Endometrial microvascular endothelial cells (primary cell): ENCODE data around the gene SERPINB5. TPM values are rescaled to one million over a fixed set of nuclear protein-coding genes. Genes with fewer than 3 reads are reported as not detected.

Experiments used
- in situ Hi-C: cut with HindIII; loops from 2 replicates; pipeline ENCODE4 v1.10.0; 2017; ENCODE audit warnings: low sequenced_read_pairs, low pct_unique_long_range_greater_than_20kb; ENCODE audit errors: inconsistent ontology term
- total RNA-seq: library from RNA; depleted of rRNA; stranded (reverse); fragments of >200 nt; gene quantifications from one replicate; pipeline ENCODE4 v1.2.3, GENCODE V29; 2015; ENCODE audit errors: inconsistent ontology term

Gene SERPINB5
- total RNA-seq, 1 donor from 2014 or later, result not detected

DNA sequence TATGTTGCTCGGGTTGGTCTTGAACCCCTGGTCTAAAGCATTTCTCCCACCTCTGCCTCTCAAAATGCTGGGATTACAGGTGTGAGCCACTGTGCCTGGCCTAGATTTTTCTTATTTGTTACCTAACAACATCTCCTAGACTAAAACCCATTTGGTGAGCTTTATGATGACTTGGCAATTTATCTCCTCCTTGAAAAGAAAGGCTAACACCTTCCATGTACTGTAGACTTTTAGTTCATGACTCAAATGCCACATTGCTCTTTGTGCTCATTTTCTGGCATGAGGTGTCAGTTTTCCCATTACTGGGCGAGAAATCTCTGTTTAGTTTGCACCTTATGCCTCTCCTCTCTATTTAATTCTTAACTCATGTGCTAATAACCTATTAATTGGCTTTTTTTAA, 12.3 kb upstream of the SERPINB5 start:
- in situ Hi-C loops, result no loop called here

DNA sequence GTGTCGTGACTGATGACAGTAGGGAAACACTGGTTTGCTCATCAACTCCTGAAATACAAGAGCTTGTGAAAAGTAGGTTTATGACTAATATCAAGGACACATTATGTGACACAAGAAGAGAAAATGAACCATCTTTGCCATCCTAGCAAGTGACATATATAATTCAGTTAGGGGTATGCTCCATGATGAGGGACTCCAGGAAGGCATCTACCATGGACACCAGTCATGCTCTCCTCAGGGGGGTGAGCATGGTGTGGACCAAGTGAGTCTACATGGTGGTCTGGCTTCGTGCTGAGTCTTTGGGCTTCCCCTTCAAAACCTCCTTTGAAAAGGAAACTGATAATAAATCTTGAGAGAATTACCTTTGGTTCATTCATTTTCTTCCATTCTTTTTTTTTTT, 11.7 kb upstream of the SERPINB5 start:
- in situ Hi-C loops, result no loop called here

DNA sequence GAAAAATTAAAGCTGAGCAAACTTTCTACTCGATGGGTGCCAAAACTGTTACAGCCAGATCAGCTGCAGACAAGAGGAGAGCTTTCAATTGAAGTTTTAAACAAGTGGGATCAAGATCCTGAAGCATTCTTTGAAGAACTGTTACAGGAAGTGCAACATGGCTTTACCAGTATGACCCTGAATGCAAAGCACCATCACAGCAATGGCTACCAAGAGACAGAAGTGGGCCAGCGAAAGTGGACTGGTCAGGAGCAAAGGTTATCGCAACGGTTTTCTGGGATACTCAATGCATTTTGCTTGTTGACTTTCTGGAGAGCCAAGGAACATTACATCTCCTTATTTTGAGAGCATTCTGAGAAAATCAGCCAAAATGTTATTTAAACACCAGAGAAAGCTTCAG, 9.1 kb upstream of the SERPINB5 start:
- in situ Hi-C loops, result no loop called here

DNA sequence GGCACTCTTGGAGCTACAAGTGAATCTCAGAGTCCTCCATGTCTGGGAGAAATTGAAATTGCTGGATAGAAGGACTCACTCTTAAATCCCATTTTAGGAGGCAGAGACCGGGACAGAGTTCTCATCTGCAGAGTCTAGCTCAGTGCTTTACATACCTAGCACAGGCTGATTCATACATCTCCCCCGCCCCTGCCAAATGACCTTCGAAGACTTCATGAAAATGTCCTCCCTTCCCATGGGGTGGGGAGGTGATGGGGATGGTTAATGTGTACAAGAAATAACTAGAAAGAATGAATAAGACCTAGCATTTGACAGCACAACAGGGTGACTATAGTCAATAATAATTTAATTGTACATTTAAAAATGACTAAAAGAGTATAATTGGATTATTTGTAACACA, 8.2 kb upstream of the SERPINB5 start:
- in situ Hi-C loops, result no loop called here

DNA sequence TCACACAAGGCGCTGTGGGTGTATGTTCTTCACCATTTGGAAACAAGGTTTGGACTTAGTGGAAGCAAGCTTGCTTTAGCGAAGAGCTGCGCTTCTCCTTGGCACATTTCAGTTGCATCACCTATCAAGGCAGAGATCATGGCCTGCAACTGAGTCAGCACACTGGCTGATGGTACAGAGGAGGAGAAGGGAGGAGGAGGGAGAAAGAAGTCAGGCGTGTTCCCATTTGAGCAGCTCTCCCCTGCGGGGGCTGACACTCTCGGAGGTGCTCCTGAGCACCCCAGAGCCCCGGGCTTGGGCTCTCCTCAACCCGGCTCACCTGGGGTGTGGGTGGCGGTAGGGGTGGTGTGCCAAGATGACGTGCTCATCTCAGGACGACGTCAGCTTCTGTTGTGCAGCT, 6.0 kb upstream of the SERPINB5 start:
- in situ Hi-C loops, result no loop called here

DNA sequence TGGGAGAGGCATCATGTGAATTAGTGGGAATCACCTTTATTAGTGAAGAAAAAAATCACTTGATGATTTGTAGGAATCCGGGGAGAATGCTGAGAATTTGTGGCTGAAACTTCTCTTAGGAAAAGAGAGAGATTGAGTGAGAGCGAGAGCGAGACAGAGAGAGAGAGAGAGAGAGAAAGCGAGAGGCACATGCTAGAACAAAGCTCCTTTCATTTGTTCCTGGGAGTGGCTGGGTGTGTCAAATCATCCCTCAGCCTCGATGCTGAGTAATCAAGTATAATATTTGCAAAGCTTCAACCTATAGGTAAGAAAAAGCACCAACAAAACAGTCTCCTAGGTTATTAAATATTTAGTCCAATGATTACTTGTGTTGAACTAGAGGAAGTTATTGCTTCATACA, 4.4 kb upstream of the SERPINB5 start:
- in situ Hi-C loops, result no loop called here

DNA sequence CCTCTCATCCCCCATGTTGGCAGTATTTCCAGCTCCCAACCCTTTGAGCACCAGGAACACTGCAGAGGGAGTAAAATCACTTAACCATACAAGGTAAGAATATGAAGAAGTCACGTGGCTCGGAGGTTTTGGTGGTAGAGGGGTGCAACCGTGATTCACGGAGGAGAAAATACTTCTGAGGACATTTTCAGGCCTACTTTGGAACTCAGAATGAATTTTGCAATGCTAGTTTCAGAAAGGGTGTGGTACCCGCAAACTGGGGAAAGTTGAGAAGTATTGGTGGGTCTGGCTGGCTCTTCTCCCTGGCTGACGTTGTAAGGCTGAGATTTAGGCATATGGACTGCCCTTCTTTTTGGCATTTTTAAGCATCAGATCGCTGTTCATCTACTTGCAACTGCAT, 442 bp downstream of the SERPINB5 start:
- in situ Hi-C loops, result no loop called here

DNA sequence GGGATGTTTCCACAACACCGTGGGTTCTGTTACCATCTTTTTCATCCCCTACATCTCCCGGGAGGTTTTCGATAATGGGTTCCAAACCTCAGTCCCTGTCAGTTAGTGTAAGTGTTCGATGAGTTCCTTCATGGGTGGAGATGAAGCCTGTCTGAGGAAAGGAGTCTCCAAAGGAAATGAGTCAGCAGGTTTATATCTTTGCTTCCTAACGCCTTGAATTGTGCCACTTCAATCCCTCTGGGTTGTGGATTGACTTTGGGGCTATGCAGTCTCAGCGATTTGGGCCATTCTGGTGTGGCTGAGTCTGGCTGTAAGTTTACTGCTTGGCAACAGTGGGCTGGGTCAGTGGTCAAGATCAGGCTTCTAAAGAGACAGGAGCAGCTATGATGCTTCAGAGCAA, 1.2 kb downstream of the SERPINB5 start:
- in situ Hi-C loops, result no loop called here

DNA sequence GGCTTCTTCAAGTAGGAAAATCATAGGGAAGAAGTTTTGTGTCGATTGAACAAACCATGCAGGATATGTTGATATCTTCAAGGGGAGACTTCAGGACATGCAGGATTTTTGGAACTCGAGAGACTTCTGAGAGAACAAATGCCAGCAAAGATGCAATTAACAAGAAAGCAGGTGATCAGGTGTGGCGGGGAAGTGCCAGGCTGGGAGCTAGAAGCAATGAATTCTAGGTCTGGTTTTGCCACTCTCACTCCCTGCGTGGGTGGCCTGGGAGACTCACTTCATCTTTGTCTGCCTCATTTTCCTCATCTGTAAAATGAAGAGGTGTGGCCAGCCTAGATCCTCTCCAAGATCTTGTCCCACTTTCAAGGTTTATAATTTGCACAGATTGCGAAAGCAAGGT, 3.1 kb downstream of the SERPINB5 start:
- in situ Hi-C loops, result no loop called here

DNA sequence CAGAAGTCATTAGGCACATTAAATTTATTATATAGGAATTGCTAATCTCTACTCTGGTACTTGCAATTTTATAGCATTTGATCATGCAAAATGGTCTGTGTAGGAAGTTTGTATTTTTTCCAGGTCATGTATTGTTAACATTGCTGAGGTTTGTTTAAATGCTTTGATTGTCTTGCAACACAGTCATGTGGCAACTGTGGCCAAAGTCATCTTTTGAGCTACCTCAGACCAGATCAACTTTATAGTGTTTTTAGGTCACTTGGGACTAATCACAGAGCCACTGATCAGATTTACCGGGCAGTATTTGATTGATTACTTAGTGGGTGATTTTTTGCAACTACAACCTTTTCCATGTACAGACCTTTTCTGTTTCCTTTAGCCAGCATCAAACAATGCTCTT, 3.7 kb downstream of the SERPINB5 start:
- in situ Hi-C loops, result no loop called here

DNA sequence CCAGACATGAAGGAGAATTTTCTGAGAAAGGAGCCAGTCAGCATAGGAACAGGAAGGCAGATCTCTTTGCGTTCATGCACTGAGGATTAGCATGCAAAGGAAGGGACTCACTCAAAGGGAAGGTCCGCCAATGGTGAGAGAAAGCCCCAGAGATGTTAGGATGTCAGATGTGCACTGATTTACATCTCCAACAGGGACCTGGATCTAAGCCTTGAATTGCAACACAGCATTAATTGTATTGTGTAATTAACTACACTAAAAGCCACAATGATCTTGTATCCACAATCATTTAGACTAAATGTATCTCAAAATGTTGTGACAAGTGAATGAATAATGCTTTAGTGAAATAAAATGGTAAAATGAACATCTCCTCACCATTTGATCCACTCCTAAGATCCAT, 4.2 kb downstream of the SERPINB5 start:
- in situ Hi-C loops, result no loop called here

DNA sequence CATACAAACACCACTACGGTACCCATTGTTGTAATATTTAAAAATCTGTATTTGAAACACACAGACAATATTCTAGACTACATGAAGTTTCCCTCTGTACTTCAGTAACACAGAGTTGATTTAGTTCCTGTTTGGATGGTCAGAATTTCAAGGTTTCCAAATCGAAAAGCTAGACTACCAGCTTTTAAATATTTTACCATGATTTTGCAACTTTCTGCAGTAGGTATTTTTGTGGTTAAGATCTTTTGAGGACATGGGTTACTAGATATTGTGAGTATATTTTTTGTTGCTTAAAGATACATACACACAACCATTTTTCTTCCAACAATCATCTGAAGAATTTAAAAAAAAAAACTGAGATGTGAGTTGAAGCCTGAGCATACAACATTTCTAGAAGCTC, 10.9 kb downstream of the SERPINB5 start:
- in situ Hi-C loops, result no loop called here

DNA sequence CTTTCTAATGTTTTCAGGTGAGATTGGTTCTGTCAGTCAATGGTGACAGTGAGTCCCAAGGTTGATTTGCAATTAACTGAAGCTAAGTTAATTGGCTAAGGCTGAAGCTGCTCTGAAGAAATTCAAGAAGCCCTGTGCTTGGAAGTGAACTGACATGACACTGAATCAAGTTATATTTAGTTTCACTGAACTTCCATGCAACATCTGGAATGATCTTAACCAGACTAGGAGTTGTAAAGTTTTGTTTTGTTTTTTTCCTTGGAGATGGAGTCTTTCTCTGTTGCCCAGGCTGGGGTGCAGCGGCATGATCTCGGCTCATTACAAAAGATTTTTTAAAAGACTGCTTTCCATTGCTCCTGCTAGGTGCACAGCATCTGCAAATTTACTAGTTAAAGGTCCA, 11.4 kb downstream of the SERPINB5 start:
- in situ Hi-C loops, result no loop called here

DNA sequence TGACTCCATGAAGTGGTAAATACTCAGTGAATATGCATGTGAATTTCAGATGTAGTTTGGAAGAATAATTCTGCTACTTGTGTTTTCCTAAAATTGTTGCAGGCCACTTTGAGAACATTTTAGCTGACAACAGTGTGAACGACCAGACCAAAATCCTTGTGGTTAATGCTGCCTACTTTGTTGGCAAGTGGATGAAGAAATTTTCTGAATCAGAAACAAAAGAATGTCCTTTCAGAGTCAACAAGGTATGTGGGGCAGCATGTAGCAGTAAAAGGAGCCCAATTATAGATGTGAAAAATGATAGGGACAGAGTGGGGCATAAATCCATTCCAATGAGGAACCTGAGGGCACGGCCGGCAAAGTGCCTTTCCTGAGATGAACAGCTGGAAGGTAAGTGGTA, 16.1 kb downstream of the SERPINB5 start:
- in situ Hi-C loops, result no loop called here

DNA sequence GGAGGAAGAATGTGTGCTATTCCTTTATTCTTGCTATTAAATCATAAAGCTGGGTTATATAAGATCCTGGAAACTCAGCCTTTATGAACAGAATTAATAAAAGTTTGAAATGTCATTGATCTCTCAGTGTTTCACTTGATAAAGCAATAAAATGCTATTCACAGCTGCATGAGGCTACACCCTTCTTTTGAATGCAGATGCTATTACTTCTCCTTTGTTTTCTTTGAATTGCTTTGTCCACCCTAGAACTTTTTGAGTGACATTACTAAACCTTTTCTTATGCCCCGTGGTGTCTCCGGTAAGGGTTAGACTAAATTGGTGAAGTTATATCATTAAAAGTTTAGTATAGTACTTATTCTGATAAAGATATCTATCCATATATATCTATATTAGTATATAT, 18.9 kb downstream of the SERPINB5 start:
- in situ Hi-C loops, result no loop called here

DNA sequence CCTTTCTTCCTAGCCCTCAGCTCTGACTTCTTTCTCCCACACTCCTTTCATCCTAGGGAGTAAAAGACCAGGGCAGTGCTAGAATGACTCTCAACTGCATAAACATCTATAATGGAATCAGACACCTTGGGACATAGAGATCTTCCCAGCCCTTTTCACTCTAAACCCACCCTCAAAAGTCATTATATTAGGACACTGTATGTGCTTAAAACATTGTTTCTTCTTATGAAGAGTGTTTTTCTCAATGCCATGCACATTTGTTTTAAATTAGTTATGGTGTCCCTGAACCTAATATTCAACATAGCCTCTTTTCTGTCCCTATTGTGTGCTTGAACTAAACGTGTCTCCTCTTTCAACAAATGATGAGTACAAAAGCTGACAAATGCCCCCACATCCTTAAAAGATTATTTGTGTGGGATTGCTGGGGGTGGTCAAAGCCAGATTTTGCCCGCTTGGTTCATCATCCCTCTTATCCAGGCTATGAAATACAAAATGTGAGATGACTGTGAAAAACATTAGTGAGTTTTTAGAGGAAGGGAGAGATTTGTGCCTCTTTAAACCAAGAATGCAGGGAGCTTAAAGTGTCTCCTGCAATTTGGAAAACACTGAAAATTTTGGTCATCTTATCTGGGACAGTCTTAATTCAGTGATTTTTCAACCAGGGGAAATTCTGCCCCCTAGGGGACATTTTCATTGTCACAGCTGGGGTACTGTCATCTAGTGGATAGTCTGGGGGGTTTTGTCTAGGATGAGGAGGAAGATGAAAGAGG, 29.0 kb downstream of the SERPINB5 start:
- in situ Hi-C loops, result no loop called here

DNA sequence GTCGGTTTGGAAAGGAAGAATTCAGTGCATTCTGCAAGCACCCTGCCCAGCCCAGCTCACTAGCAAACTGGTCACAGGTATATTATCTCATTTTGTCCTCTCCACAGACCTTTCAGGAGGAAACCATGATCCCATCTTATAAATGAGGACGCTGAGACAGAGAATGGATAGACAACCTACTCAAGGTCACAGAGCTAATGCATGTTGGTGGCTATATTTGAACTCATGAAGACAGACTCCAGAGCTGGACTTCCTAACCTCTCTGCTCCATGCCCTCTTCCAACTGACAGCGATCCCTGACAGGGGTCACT, 29.5 kb downstream of the SERPINB5 start:
- in situ Hi-C loops, result no loop called here

DNA sequence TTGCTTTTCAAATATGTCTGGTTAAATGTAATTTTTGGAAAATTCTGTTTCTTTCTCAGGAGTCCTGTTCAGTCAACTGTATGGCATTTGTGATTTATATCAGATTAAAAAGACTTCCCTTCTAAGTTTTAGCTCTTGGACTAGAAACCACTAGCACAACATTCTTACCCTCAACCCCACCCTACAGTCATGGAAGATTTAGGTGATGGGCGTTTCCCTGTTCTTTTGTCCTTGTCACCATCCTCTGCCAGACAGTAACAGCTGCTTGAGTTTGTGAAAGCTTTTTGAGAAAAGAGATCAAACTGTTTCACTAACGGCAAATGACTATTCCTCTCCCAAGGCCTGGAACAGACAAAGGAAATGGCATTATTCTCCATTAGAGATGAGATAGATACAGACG, 31.8 kb downstream of the SERPINB5 start:
- in situ Hi-C loops, result no loop called here

DNA sequence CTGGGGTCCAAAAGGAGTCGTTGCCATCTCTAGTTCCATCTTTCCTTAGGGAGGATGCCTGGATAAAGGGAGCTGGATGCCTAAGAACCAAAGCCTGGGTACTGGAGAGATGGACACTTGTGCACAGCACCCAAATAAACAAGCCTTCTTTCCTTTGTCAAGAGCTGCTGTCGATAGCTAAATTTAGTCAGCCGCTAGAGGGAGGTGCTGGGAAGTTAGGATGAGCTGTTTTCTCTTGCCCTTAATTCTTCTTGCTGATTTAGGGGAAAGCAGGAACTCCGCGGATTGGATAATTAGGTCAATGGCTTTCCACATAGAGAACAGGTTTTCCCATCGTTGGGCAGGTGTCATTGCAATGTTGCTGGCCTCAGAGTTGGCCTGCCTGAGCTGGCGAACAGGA, 34.5 kb downstream of the SERPINB5 start:
- in situ Hi-C loops, result no loop called here

DNA sequence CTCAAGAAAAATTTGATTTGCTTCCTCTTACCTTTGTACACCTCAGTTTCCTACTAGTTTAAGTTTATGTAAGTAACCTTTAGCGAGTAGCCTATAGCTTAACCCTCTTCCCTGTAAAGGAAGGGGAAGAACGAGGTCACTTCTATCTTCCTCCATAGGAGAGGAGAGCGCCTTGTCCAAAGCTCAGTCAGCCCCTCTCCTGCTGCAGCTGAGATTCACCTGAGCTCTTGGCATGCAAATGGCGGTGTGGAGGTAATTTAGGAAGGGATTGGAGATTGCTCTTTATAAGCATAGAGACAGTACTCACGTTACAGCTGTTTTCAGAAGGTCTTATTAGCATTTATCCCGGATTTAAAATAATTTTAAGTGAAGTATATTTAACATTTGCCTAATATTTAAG, 37.6 kb downstream of the SERPINB5 start:
- in situ Hi-C loops, result no loop called here

DNA sequence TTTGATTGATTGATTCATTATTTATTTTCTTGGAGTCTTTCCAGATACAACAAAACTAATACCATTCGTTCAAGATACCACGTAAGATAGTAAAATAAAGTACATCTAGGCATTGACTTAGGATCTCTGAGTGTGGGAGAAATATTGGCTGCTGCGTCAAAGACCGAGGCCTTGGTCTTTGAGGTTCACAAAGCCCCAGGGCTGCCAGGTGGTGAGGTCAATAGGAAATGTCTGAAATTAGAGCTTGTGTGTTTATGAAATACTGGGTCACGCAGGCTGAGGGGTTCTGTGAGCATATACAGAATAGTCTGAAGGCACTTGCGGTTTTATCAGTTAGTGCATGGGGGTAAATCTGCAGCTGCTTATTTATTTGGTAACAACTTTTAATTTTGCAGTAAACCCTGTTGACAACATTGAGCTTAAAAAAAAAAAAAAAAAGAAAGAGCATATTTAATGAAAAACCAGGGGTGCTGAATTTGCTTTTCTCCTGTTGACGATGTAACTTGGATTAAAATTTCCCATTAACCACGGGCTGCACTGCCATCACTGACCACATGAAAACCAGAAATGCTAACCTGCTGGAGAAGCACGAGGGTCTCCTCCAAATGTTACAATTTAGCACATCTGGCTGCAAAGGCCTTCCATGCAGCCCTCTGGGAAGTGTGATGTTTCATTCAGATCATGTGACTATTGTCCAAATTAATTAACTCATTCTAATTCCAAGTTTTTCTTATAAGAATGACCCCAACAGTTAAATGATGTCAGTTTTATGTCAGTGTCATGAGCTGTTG, 38.3 kb downstream of the SERPINB5 start:
- in situ Hi-C loops, result no loop called here
